ENCODE results near the gene SPATS2L.

GRCh38 chr2:200360364-200360763, 53.9 kb downstream of the SPATS2L start:
- TF ChIP-seq JUND (IDR thresholded peaks at IDR 0.05) (no peak), RAD21 (IDR thresholded peaks at IDR 0.05; ENCODE audit: low read length) (no peak), POLR2AphosphoS5 (IDR thresholded peaks at IDR 0.05; ENCODE audit: low read depth, low read length) (no peak), SIN3A (IDR thresholded peaks at IDR 0.05; ENCODE audit: borderline replicate concordance, low read depth, low read length) (no peak), CHD2 (IDR thresholded peaks at IDR 0.05; ENCODE audit: low read length, partially characterized antibody) (no peak), EP300 (IDR thresholded peaks at IDR 0.05; ENCODE audit: borderline replicate concordance in 1 of 2, low read depth in 1 of 2, low read length in 1 of 2) (no peak)
- TF ChIP-seq, protein P1, sequence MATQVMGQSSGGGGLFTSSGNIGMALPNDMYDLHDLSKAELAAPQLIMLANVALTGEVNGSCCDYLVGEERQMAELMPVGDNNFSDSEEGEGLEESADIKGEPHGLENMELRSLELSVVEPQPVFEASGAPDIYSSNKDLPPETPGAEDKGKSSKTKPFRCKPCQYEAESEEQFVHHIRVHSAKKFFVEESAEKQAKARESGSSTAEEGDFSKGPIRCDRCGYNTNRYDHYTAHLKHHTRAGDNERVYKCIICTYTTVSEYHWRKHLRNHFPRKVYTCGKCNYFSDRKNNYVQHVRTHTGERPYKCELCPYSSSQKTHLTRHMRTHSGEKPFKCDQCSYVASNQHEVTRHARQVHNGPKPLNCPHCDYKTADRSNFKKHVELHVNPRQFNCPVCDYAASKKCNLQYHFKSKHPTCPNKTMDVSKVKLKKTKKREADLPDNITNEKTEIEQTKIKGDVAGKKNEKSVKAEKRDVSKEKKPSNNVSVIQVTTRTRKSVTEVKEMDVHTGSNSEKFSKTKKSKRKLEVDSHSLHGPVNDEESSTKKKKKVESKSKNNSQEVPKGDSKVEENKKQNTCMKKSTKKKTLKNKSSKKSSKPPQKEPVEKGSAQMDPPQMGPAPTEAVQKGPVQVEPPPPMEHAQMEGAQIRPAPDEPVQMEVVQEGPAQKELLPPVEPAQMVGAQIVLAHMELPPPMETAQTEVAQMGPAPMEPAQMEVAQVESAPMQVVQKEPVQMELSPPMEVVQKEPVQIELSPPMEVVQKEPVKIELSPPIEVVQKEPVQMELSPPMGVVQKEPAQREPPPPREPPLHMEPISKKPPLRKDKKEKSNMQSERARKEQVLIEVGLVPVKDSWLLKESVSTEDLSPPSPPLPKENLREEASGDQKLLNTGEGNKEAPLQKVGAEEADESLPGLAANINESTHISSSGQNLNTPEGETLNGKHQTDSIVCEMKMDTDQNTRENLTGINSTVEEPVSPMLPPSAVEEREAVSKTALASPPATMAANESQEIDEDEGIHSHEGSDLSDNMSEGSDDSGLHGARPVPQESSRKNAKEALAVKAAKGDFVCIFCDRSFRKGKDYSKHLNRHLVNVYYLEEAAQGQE (IDR thresholded peaks at IDR 0.05; ENCODE audit: low read depth, low read length) = no peak
- TF ChIP-seq, protein P2, sequence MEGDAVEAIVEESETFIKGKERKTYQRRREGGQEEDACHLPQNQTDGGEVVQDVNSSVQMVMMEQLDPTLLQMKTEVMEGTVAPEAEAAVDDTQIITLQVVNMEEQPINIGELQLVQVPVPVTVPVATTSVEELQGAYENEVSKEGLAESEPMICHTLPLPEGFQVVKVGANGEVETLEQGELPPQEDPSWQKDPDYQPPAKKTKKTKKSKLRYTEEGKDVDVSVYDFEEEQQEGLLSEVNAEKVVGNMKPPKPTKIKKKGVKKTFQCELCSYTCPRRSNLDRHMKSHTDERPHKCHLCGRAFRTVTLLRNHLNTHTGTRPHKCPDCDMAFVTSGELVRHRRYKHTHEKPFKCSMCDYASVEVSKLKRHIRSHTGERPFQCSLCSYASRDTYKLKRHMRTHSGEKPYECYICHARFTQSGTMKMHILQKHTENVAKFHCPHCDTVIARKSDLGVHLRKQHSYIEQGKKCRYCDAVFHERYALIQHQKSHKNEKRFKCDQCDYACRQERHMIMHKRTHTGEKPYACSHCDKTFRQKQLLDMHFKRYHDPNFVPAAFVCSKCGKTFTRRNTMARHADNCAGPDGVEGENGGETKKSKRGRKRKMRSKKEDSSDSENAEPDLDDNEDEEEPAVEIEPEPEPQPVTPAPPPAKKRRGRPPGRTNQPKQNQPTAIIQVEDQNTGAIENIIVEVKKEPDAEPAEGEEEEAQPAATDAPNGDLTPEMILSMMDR (IDR thresholded peaks at IDR 0.05) = no peak
- TF ChIP-seq, protein P3, sequence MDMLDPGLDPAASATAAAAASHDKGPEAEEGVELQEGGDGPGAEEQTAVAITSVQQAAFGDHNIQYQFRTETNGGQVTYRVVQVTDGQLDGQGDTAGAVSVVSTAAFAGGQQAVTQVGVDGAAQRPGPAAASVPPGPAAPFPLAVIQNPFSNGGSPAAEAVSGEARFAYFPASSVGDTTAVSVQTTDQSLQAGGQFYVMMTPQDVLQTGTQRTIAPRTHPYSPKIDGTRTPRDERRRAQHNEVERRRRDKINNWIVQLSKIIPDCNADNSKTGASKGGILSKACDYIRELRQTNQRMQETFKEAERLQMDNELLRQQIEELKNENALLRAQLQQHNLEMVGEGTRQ (IDR thresholded peaks at IDR 0.05; ENCODE audit: borderline replicate concordance, low read depth, low read length) = no peak
- TF ChIP-seq, protein P4, sequence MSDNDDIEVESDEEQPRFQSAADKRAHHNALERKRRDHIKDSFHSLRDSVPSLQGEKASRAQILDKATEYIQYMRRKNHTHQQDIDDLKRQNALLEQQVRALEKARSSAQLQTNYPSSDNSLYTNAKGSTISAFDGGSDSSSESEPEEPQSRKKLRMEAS (IDR thresholded peaks at IDR 0.05; ENCODE audit: low read depth) = no peak
